IMR-90 (cell line): ENCODE results near the gene MAP6.

ENCODE experiments used
- MXI1 ChIP-seq: IDR thresholded peaks from 2 replicates; pipeline ENCODE4 v1.6.1; 2012; ENCODE audit warnings: low read depth, mild to moderate bottlenecking, low read length, moderate library complexity, borderline replicate concordance
- POLR2A ChIP-seq: IDR thresholded peaks from 2 replicates; pipeline ENCODE4 v1.6.1; 2012; ENCODE audit warnings: mild to moderate bottlenecking, low read depth, low read length
- RAD21 ChIP-seq: IDR thresholded peaks from 2 replicates; pipeline ENCODE4 v1.6.1; 2012; ENCODE audit warnings: low read length, improper control_type of control experiment
- SMC3 ChIP-seq: fragments of 150-350 bp; IDR thresholded peaks from 2 replicates; pipeline ENCODE4 v1.6.1; 2016; ENCODE audit warnings: low read depth, mild to moderate bottlenecking, antibody characterized with exemption, low read length, moderate library complexity
- TF ChIP-seq, protein P1 (sequence below): conservative IDR thresholded peaks from 2 replicates; pipeline ENCODE4 v1.5.1; 2012; ENCODE audit warnings: mild to moderate bottlenecking, low read depth, low read length, improper control_type of control experiment
- TF ChIP-seq, protein P2 (sequence below): fragments of 150-350 bp; IDR thresholded peaks from 2 replicates; pipeline ENCODE4 v1.6.1; 2017; ENCODE audit warnings: mild to moderate bottlenecking, antibody characterized with exemption, low read length, low read depth

DNA sequence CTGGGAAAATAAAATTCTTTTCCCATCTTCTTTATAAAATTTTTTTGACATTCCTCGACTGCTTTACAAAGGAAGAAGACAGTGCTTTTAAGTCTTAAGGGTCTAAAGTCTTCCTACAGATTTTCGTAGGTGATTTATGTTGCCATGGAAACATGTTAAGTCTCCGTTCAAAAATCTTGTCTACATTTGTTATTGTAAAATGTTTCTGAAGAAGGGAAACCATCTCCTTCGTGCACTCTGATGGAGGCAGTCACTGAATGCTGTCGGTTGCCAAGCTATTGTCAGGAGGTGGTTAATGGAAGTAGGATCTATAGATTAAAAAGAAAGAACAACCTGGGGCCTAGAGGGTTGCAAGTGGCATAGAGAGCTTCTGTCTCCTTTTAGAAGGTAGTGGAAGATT, 52.6 kb downstream of the MAP6 start:
- TF ChIP-seq RAD21 (no peak), MXI1 (no peak), POLR2A (no peak), SMC3 (no peak)
- TF ChIP-seq, protein P1, sequence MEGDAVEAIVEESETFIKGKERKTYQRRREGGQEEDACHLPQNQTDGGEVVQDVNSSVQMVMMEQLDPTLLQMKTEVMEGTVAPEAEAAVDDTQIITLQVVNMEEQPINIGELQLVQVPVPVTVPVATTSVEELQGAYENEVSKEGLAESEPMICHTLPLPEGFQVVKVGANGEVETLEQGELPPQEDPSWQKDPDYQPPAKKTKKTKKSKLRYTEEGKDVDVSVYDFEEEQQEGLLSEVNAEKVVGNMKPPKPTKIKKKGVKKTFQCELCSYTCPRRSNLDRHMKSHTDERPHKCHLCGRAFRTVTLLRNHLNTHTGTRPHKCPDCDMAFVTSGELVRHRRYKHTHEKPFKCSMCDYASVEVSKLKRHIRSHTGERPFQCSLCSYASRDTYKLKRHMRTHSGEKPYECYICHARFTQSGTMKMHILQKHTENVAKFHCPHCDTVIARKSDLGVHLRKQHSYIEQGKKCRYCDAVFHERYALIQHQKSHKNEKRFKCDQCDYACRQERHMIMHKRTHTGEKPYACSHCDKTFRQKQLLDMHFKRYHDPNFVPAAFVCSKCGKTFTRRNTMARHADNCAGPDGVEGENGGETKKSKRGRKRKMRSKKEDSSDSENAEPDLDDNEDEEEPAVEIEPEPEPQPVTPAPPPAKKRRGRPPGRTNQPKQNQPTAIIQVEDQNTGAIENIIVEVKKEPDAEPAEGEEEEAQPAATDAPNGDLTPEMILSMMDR = no peak
- TF ChIP-seq, protein P2, sequence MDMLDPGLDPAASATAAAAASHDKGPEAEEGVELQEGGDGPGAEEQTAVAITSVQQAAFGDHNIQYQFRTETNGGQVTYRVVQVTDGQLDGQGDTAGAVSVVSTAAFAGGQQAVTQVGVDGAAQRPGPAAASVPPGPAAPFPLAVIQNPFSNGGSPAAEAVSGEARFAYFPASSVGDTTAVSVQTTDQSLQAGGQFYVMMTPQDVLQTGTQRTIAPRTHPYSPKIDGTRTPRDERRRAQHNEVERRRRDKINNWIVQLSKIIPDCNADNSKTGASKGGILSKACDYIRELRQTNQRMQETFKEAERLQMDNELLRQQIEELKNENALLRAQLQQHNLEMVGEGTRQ = no peak
